IMR-90 (cell line): ENCODE measurements around the gene EIF2B2. TPM values are rescaled to one million over a fixed set of nuclear protein-coding genes. Genes with fewer than 3 reads are reported as not detected.

ENCODE experiments used
- ATAC-seq: fragments of 200-7000 bp; cut with Tn5 transposase; 2 replicates; pipeline ENCODE4 v1.9.1; 2020; ENCODE audit warnings: low read depth, mild to moderate bottlenecking, moderate library complexity
- BruUV-seq: library from RNA; stranded (reverse); fragments of 400-500 nt; replicated peaks from 2 replicates; lab custom pipeline; 2021; lab: Mats Ljungman, UMichigan
- CTCF ChIA-PET: fragments of 300-600 bp; formaldehyde crosslinking; extraction: SDS; loops from one replicate; lab custom pipeline; 2021; ENCODE audit warnings: antibody characterized with exemption; lab: Yijun Ruan, JAX
- POLR2A ChIA-PET: fragments of 300-600 bp; sonication (Branson Sonifier 250); formaldehyde crosslinking; loops from one replicate; lab custom pipeline; 2022; ENCODE audit warnings: antibody characterized with exemption; ENCODE audit not compliant: unreplicated experiment; lab: Charles Lee
- DNase-seq: peaks from one replicate; pipeline ENCODE4 v3.0.0; 2013
- H2AFZ ChIP-seq: replicated peaks from 2 replicates; pipeline ENCODE3; 2013; ENCODE audit warnings: low read length, mild to moderate bottlenecking; ENCODE audit not compliant: poor library complexity
- H2AK5ac ChIP-seq: 2 replicates; pipeline ENCODE4 v1.6.1; 2013; ENCODE audit warnings: low read depth, low read length, inconsistent platforms
- H2AK9ac ChIP-seq: replicated peaks from 2 replicates; pipeline ENCODE3; 2013; ENCODE audit warnings: mild to moderate bottlenecking, low read depth, low read length, moderate library complexity; ENCODE audit not compliant: poor library complexity
- H2BK120ac ChIP-seq: 2 replicates; pipeline ENCODE4 v1.6.1; 2013; ENCODE audit warnings: low read depth, low read length, inconsistent platforms
- H2BK15ac ChIP-seq: 3 replicates; pipeline ENCODE4 v1.6.1; 2013; ENCODE audit warnings: low read depth, low read length, inconsistent platforms
- H2BK20ac ChIP-seq: 2 replicates; pipeline ENCODE4 v1.6.1; 2013; ENCODE audit warnings: low read depth, mild to moderate bottlenecking, inconsistent platforms, low read length, moderate library complexity
- H2BK5ac ChIP-seq: 2 replicates; pipeline ENCODE4 v1.6.1; 2013; ENCODE audit warnings: mild to moderate bottlenecking, low read depth, low read length, inconsistent platforms; ENCODE audit not compliant: poor library complexity, severe bottlenecking
- H3K14ac ChIP-seq: replicated peaks from 2 replicates; pipeline ENCODE4 v1.6.1; 2013; ENCODE audit warnings: low read depth, low read length, inconsistent platforms
- H3K18ac ChIP-seq: 2 replicates; pipeline ENCODE4 v1.6.1; 2013; ENCODE audit warnings: low read depth, low read length, control low read depth
- H3K23ac ChIP-seq: 2 replicates; pipeline ENCODE4 v1.6.1; 2013; ENCODE audit warnings: low read depth, low read length, inconsistent platforms
- H3K27ac ChIP-seq: 2 replicates; pipeline ENCODE4 v1.5.1; 2013; ENCODE audit warnings: mild to moderate bottlenecking, control low read depth, low read length; ENCODE audit not compliant: insufficient read depth
- H3K27me3 ChIP-seq: 2 replicates; pipeline ENCODE4 v1.6.1; 2013; ENCODE audit warnings: low read length; ENCODE audit not compliant: control insufficient read depth, insufficient read depth
- H3K36me3 ChIP-seq: 2 replicates; pipeline ENCODE4 v1.6.1; 2013; ENCODE audit warnings: low read length, mixed read lengths; ENCODE audit not compliant: control insufficient read depth, insufficient read depth
- H3K4ac ChIP-seq: 2 replicates; pipeline ENCODE4 v1.6.1; 2013; ENCODE audit warnings: low read depth, low read length, inconsistent platforms
- H3K4me1 ChIP-seq: 2 replicates; pipeline ENCODE4 v1.6.1; 2013; ENCODE audit warnings: low read length, mixed read lengths; ENCODE audit not compliant: control insufficient read depth, insufficient read depth
- H3K4me2 ChIP-seq: 2 replicates; pipeline ENCODE4 v1.6.1; 2013; ENCODE audit warnings: low read depth, mild to moderate bottlenecking, control low read depth, low read length, moderate library complexity
- H3K4me3 ChIP-seq: 2 replicates; pipeline ENCODE4 v1.5.1; 2013; ENCODE audit warnings: low read depth, mild to moderate bottlenecking, control low read depth, low read length, moderate library complexity; ENCODE audit not compliant: insufficient read depth
- H3K56ac ChIP-seq: 2 replicates; pipeline ENCODE4 v1.6.1; 2013; ENCODE audit warnings: low read length, inconsistent platforms; ENCODE audit not compliant: insufficient read depth; ENCODE audit errors: extremely low read depth
- H3K79me1 ChIP-seq, 2 experiments: 2 replicates each; pipeline ENCODE4 v1.6.1; 2013; ENCODE audit warnings: low read length in 2 of 2, inconsistent platforms in 1 of 2, low read depth in 1 of 2
- H3K9ac ChIP-seq: 2 replicates; pipeline ENCODE4 v1.6.1; 2013; ENCODE audit warnings: low read depth, low read length, control low read depth
- H3K9me1 ChIP-seq: 2 replicates; pipeline ENCODE4 v1.6.1; 2013; ENCODE audit warnings: low read length, inconsistent platforms; ENCODE audit not compliant: insufficient read depth
- H3K9me3 ChIP-seq: 2 replicates; pipeline ENCODE4 v1.6.1; 2013; ENCODE audit warnings: low read length; ENCODE audit not compliant: control insufficient read depth, insufficient read depth
- H4K20me1 ChIP-seq: 2 replicates; pipeline ENCODE4 v1.6.1; 2013; ENCODE audit warnings: low read length, inconsistent platforms; ENCODE audit not compliant: insufficient read depth
- H4K5ac ChIP-seq: 2 replicates; pipeline ENCODE4 v1.6.1; 2013; ENCODE audit warnings: mild to moderate bottlenecking, low read depth, low read length, control low read depth
- H4K8ac ChIP-seq, 2 experiments: 2 replicates each; pipeline ENCODE4 v1.6.1; 2013; ENCODE audit warnings: low read depth in 2 of 2, low read length in 2 of 2, control low read depth in 1 of 2, inconsistent platforms in 1 of 2
- H4K91ac ChIP-seq: 2 replicates; pipeline ENCODE4 v1.6.1; 2013; ENCODE audit warnings: low read depth, low read length, inconsistent platforms; ENCODE audit not compliant: insufficient read depth
- BHLHE40 ChIP-seq: fragments of 150-350 bp; IDR thresholded peaks from 2 replicates; pipeline ENCODE4 v1.6.1; 2016; ENCODE audit warnings: mild to moderate bottlenecking, low read depth, low read length
- CEBPB ChIP-seq: IDR thresholded peaks from 2 replicates; pipeline ENCODE4 v1.6.1; 2012; ENCODE audit warnings: low read depth, low read length, improper control_type of control experiment
- CHD1 ChIP-seq: IDR thresholded peaks from 2 replicates; pipeline ENCODE4 v1.6.1; 2012; ENCODE audit warnings: low read depth, low read length, improper control_type of control experiment
- ELK1 ChIP-seq: fragments of 150-350 bp; IDR thresholded peaks from 2 replicates; pipeline ENCODE4 v1.6.1; 2016; ENCODE audit warnings: low read depth, mild to moderate bottlenecking, low read length, moderate library complexity, borderline replicate concordance
- FOS ChIP-seq: fragments of 150-350 bp; IDR thresholded peaks from 2 replicates; pipeline ENCODE4 v1.6.1; 2016; ENCODE audit warnings: low read depth, low read length
- MAFK ChIP-seq: IDR thresholded peaks from 2 replicates; pipeline ENCODE4 v1.6.1; 2012; ENCODE audit warnings: low read depth, low read length, improper control_type of control experiment
- MAZ ChIP-seq: IDR thresholded peaks from 2 replicates; pipeline ENCODE4 v1.6.1; 2012; ENCODE audit warnings: low read depth, mild to moderate bottlenecking, low read length, improper control_type of control experiment, moderate library complexity, borderline replicate concordance
- MXI1 ChIP-seq: IDR thresholded peaks from 2 replicates; pipeline ENCODE4 v1.6.1; 2012; ENCODE audit warnings: low read depth, mild to moderate bottlenecking, low read length, moderate library complexity, borderline replicate concordance
- NFE2L2 ChIP-seq: fragments of 150-350 bp; IDR thresholded peaks from 2 replicates; pipeline ENCODE4 v1.6.1; 2016; ENCODE audit warnings: low read depth, mild to moderate bottlenecking, low read length
- POLR2A ChIP-seq: IDR thresholded peaks from 2 replicates; pipeline ENCODE4 v1.6.1; 2012; ENCODE audit warnings: mild to moderate bottlenecking, low read depth, low read length
- RAD21 ChIP-seq: IDR thresholded peaks from 2 replicates; pipeline ENCODE4 v1.6.1; 2012; ENCODE audit warnings: low read length, improper control_type of control experiment
- RFX5 ChIP-seq: IDR thresholded peaks from 2 replicates; pipeline ENCODE4 v1.8.0; 2012; ENCODE audit warnings: low read depth, mild to moderate bottlenecking, low read length, moderate library complexity
- SMC3 ChIP-seq: fragments of 150-350 bp; IDR thresholded peaks from 2 replicates; pipeline ENCODE4 v1.6.1; 2016; ENCODE audit warnings: low read depth, mild to moderate bottlenecking, antibody characterized with exemption, low read length, moderate library complexity
- WGBS, 2 experiments: methylation state at CpG; one replicate each; pipeline versions ENCODE4 v1.1.5 to v1.1.7; 2013; ENCODE audit warnings: missing lambda C conversion rate in 2 of 2; ENCODE audit not compliant: insufficient read length in 1 of 2; ENCODE audit errors: extremely low coverage in 2 of 2; 5-methylcytosine and 5-hydroxymethylcytosine counted together
- dilution Hi-C: fragments of 300-500 bp; cut with HindIII; formaldehyde crosslinking; loops from one replicate; pipeline ENCODE4 v1.14.3; 2018; ENCODE audit warnings: low sequenced_read_pairs; ENCODE audit not compliant: unreplicated experiment
- in situ Hi-C: fragments of 300-500 bp; cut with MboI; formaldehyde crosslinking; loops from 3 replicates; pipeline ENCODE4 v1.14.3; 2019; ENCODE audit warnings: low sequenced_read_pairs, inconsistent platforms, mixed read lengths
- intact Hi-C: fragments of 100-400 bp; cut with micrococcal nuclease; formaldehyde crosslinking; loops from 2 replicates; pipeline ENCODE4 v1.10.0; 2022
- polyA plus RNA-seq, 3 experiments: library from polyadenylated mRNA; depleted of rRNA; stranded (reverse); fragments of >200 nt; gene quantifications; 2 replicates each; pipeline ENCODE4 v1.2.3, GENCODE V29; 2012; ENCODE audit warnings: low replicate concordance in 1 of 3
- total RNA-seq: library from RNA; depleted of rRNA; stranded (reverse); fragments of >200 nt; gene quantifications from 2 replicates; pipeline ENCODE4 v1.2.3, GENCODE V29; 2012

EIF2B2 gene
- total and polyA plus RNA-seq, 2 of the 4 experiments (the other 2 are of a cell fraction), result 63.6 to 70.1 TPM

GRCh38 chr14:74981833-74982232, 20.9 kb upstream of the EIF2B2 start:
- Histone ChIP-seq H2AK9ac (no peak overlapping the region), H3K4ac (peak overlapping the region; percentile 42; the same call in 1 of the 2 replicates), H3K18ac (no peak overlapping the region), H4K5ac (no peak overlapping the region), H4K91ac (0 out of 2 replicates have a peak overlapping the region, but pooled peaks have one; percentile 12), H3K56ac (no peak overlapping the region), H2AFZ (peak overlapping the region; percentile 34), H3K4me2 (no peak overlapping the region), H2BK20ac (peak overlapping the region; percentile 68; the same call in 1 of the 2 replicates), H3K14ac (peak overlapping the region; percentile 58; the same call in 1 of the 2 replicates), H3K9ac (no peak overlapping the region), H3K79me1 (no peaks in the 10 kb centered on the region), H4K20me1 (no peaks in the 10 kb centered on the region), H3K27me3 (no peaks in the 10 kb centered on the region), H3K9me3 (no peaks in the 10 kb centered on the region), H2BK15ac (0 out of 3 replicates have a peak overlapping the region, but pooled peaks have one; percentile 27), H2BK5ac (no peak overlapping the region), H2AK5ac (peak overlapping the region; percentile 66), H3K9me1 (peaks cover 6% of the 10 kb centered on the region; the same call in 1 of the 2 replicates), H3K23ac (peak overlapping the region; percentile 48; the same call in 1 of the 2 replicates), H4K8ac (peak overlapping the region in 1 of 2 experiments; percentile 11; a peak in 2 of 4 replicates), H2BK120ac (peak overlapping the region; percentile 89), H3K27ac (no peak overlapping the region), H3K4me3 (no peak overlapping the region), H3K36me3 (no peaks in the 10 kb centered on the region), H3K4me1 (peaks cover 15% of the 10 kb centered on the region)
- TF ChIP-seq MAFK (no peak), NFE2L2 (no peak), ELK1 (no peak), FOS (no peak), CEBPB (no peak), CHD1 (no peak), BHLHE40 (no peak), POLR2A (no peak), RAD21 (no peak), SMC3 (no peak), MAZ (no peak), MXI1 (no peak), RFX5 (no peak)
- no peak for ATAC-seq
- POLR2A ChIA-PET, result no interaction called here
- no TSS peak for BruUV-seq
- CTCF ChIA-PET, result no interaction called here
- intact Hi-C loops (no loop called here), dilution Hi-C loops (no loop called here), in situ Hi-C loops (no loop called here)
- WGBS, 2 experiments, result no CpG with 5 or more reads among the region's 5 CpGs
- no peak for DNase-seq
